ENCODE measurements around the gene SAMD1. TPM values are rescaled to one million over a fixed set of nuclear protein-coding genes. Genes with fewer than 3 reads are reported as not detected.

The SAMD1 gene
- total RNA-seq, 1 donor from 2014 or later: 64.7 TPM

GRCh38 chr19:14116918-14117578 is 26.5 kb upstream of the SAMD1 start:
- peak; percentile 28 for DNase-seq (ENCODE audit: low spot score, unreplicated experiment)
- H3K36me3 Mint-ChIP-seq (ENCODE audit: insufficient read depth): no peaks in the 10 kb centered on the region
- H3K27ac Mint-ChIP-seq: peak overlapping the region; percentile 81
- H3K4me3 Mint-ChIP-seq (ENCODE audit: low read depth): peak overlapping the region; percentile 83
- H3K27me3 Mint-ChIP-seq: no peaks in the 10 kb centered on the region
- peaks cover 26% of the 10 kb centered on the region for H3K4me1 Mint-ChIP-seq (ENCODE audit: low read depth)
- TF ChIP-seq, protein P1, sequence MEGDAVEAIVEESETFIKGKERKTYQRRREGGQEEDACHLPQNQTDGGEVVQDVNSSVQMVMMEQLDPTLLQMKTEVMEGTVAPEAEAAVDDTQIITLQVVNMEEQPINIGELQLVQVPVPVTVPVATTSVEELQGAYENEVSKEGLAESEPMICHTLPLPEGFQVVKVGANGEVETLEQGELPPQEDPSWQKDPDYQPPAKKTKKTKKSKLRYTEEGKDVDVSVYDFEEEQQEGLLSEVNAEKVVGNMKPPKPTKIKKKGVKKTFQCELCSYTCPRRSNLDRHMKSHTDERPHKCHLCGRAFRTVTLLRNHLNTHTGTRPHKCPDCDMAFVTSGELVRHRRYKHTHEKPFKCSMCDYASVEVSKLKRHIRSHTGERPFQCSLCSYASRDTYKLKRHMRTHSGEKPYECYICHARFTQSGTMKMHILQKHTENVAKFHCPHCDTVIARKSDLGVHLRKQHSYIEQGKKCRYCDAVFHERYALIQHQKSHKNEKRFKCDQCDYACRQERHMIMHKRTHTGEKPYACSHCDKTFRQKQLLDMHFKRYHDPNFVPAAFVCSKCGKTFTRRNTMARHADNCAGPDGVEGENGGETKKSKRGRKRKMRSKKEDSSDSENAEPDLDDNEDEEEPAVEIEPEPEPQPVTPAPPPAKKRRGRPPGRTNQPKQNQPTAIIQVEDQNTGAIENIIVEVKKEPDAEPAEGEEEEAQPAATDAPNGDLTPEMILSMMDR (IDR thresholded peaks at IDR 0.05; ENCODE audit: unreplicated experiment): no peak
- H3K9me3 Mint-ChIP-seq (ENCODE audit: low read depth): no peaks in the 10 kb centered on the region

DNA sequence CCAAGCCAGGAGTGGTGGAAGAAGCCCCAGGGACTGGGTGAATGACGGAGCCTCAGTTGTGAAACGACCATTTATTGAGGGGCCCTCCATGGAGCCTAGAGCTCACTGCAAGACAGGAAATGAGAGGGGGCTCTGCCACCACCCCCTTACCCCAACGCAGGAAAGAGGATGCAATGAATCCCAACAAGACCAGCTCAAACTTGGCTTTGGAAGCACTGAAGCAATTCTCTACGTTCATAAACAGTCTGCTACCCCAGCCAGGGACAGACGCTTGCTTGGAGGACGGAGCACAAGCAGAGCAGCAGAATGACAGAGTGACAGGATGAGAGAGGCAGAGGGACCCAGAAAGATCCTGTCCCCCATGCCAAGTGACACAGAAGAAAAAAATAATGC is 26.0 kb upstream of the SAMD1 start:
- no peaks in the 10 kb centered on the region for H3K27me3 Mint-ChIP-seq
- H3K4me1 Mint-ChIP-seq (ENCODE audit: low read depth): peaks cover 26% of the 10 kb centered on the region
- no peaks in the 10 kb centered on the region for H3K9me3 Mint-ChIP-seq (ENCODE audit: low read depth)
- peak overlapping the region; percentile 83 for H3K4me3 Mint-ChIP-seq (ENCODE audit: low read depth)
- no peaks in the 10 kb centered on the region for H3K36me3 Mint-ChIP-seq (ENCODE audit: insufficient read depth)
- H3K27ac Mint-ChIP-seq: peak overlapping the region; percentile 62
- TF ChIP-seq, protein P1 (IDR thresholded peaks at IDR 0.05; ENCODE audit: unreplicated experiment): no peak
- no peak for DNase-seq (ENCODE audit: low spot score, unreplicated experiment)

DNA sequence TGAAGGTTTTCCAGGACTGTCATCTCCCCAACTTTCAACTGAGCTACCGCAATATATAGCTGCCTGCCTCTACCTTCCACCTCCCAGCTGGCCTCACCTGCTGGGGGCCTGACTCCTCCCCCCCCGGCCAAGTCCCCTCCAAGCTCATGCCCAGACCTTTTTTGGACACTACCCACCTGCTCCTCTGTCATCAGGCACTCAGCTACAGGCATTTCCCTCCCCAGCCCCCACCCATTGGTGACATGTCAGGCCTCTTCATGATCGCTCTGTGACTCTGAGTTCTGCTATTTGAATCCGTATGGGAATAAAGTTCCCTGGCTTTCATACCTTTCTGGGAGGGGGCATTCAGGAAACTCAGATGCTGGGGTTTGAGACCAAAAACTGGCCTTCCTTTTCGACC is 25.2 kb upstream of the SAMD1 start:
- H3K9me3 Mint-ChIP-seq (ENCODE audit: low read depth): no peaks in the 10 kb centered on the region
- no peaks in the 10 kb centered on the region for H3K36me3 Mint-ChIP-seq (ENCODE audit: insufficient read depth)
- no peak for DNase-seq (ENCODE audit: low spot score, unreplicated experiment)
- peak overlapping the region; percentile 83 for H3K4me3 Mint-ChIP-seq (ENCODE audit: low read depth)
- peaks cover 26% of the 10 kb centered on the region for H3K4me1 Mint-ChIP-seq (ENCODE audit: low read depth)
- TF ChIP-seq, protein P1 (IDR thresholded peaks at IDR 0.05; ENCODE audit: unreplicated experiment): no peak
- no peaks in the 10 kb centered on the region for H3K27me3 Mint-ChIP-seq
- H3K27ac Mint-ChIP-seq: no peak overlapping the region

- TF ChIP-seq, protein P1 (IDR thresholded peaks at IDR 0.05; ENCODE audit: unreplicated experiment): peak; percentile 57
- no peak overlapping the region for H3K27ac Mint-ChIP-seq
- H3K4me3 Mint-ChIP-seq (ENCODE audit: low read depth): peak overlapping the region; percentile 21
- H3K4me1 Mint-ChIP-seq (ENCODE audit: low read depth): peaks cover 24% of the 10 kb centered on the region
- no peaks in the 10 kb centered on the region for H3K27me3 Mint-ChIP-seq
- H3K36me3 Mint-ChIP-seq (ENCODE audit: insufficient read depth): no peaks in the 10 kb centered on the region
- no peak for DNase-seq (ENCODE audit: low spot score, unreplicated experiment)
- no peaks in the 10 kb centered on the region for H3K9me3 Mint-ChIP-seq (ENCODE audit: low read depth)
These were observed 24.3 kb upstream of the SAMD1 start for GRCh38 chr19:14114854-14115253.

DNA sequence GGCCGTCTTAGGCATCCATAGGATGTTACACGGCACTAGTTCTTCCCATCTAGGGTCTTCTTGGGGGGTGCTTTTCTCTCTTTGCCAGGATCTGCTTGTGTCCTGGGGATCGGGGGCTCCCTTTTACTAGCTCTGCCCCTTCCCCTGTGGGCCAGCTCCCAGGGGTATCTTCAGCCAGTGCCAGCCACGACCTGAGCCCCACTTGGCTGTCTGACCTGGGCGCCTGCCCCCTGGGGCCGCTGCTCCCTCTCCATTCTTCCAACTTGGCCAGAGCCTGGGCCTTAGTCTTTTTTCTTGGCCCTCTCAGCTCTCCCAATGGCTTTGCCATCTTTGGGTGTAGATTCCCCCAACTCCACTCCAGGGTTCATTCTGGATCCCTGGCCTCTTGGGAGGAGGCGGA is 23.9 kb upstream of the SAMD1 start:
- H3K4me1 Mint-ChIP-seq (ENCODE audit: low read depth): peaks cover 21% of the 10 kb centered on the region
- TF ChIP-seq, protein P1 (IDR thresholded peaks at IDR 0.05; ENCODE audit: unreplicated experiment): no peak
- H3K36me3 Mint-ChIP-seq (ENCODE audit: insufficient read depth): no peaks in the 10 kb centered on the region
- H3K9me3 Mint-ChIP-seq (ENCODE audit: low read depth): no peaks in the 10 kb centered on the region
- H3K4me3 Mint-ChIP-seq (ENCODE audit: low read depth): no peak overlapping the region
- DNase-seq (ENCODE audit: low spot score, unreplicated experiment): no peak
- no peaks in the 10 kb centered on the region for H3K27me3 Mint-ChIP-seq
- H3K27ac Mint-ChIP-seq: no peak overlapping the region
